GM12865 (cell line): ENCODE data around the gene HES5.

Source experiments
- DNase-seq: peaks from one replicate; pipeline ENCODE4 v3.0.0; 2010; ENCODE audit warnings: low read depth
- H3K4me3 ChIP-seq: 2 replicates; pipeline ENCODE4 v1.5.1; 2011; ENCODE audit warnings: mild to moderate bottlenecking, low read depth, low read length, control low read depth
- TF ChIP-seq, protein P1 (sequence below): IDR thresholded peaks from 2 replicates; pipeline ENCODE4 v1.5.1; 2011; ENCODE audit warnings: low read length, control low read depth, low read depth, inconsistent platforms; ENCODE audit not compliant: insufficient read depth; ENCODE audit errors: missing control alignments

The HES5 gene

GRCh38 chr1:2558861-2559260, 28.8 kb upstream of the HES5 start:
- DNase-seq, result no peak
- no peak overlapping the region for H3K4me3 ChIP-seq
- TF ChIP-seq, protein P1, sequence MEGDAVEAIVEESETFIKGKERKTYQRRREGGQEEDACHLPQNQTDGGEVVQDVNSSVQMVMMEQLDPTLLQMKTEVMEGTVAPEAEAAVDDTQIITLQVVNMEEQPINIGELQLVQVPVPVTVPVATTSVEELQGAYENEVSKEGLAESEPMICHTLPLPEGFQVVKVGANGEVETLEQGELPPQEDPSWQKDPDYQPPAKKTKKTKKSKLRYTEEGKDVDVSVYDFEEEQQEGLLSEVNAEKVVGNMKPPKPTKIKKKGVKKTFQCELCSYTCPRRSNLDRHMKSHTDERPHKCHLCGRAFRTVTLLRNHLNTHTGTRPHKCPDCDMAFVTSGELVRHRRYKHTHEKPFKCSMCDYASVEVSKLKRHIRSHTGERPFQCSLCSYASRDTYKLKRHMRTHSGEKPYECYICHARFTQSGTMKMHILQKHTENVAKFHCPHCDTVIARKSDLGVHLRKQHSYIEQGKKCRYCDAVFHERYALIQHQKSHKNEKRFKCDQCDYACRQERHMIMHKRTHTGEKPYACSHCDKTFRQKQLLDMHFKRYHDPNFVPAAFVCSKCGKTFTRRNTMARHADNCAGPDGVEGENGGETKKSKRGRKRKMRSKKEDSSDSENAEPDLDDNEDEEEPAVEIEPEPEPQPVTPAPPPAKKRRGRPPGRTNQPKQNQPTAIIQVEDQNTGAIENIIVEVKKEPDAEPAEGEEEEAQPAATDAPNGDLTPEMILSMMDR, result no peak

- no peak overlapping the region; the same call in 1 of the 2 replicates for H3K4me3 ChIP-seq
- DNase-seq, result no peak
- TF ChIP-seq, protein P1, result no peak
Measured at GRCh38 chr1:2558420-2558819, 28.4 kb upstream of the HES5 start.

DNA sequence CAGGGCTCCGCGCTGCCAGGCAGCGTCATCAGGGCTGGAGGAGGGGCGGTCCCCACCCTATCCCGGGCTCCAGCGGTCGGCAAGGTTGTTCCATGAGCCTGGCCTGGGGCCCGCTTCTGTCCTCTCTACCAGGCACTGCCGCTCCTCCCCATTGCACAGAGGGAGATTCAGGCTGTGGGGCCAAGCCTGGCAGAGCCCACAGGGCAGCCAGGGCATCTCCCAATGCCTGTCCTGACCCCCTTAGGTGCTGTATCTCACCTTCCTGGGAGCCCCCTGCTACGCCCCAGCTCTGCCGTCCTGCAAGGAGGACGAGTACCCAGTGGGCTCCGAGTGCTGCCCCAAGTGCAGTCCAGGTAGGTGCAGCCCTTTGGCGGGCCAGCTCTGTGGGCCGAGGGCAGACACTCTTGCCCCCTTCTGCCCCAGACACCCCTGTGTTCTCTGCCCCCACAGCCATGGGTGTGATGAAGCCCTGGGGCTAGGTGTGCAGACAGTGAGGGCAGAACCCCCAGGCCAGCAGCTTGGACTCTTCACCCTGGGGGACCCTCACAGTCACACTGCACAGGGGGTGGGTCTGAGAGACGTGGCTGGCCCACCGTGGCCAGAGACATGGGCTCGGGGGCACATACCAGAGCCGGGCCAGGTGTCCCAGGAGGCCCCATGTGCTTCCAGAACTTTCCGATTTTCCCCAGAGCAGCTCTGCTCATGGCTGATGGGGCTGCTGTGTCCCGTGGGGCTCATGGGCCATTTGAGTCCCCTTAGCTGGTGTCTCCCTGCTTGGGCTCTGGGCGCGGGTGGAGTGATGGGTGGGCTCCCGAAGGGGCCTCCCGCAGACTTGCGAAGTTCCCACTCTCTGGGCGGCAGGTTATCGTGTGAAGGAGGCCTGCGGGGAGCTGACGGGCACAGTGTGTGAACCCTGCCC, 27.7 kb upstream of the HES5 start:
- TF ChIP-seq, protein P1, result no peak
- no peak for DNase-seq
- H3K4me3 ChIP-seq, result peak overlapping the region; percentile 84

DNA sequence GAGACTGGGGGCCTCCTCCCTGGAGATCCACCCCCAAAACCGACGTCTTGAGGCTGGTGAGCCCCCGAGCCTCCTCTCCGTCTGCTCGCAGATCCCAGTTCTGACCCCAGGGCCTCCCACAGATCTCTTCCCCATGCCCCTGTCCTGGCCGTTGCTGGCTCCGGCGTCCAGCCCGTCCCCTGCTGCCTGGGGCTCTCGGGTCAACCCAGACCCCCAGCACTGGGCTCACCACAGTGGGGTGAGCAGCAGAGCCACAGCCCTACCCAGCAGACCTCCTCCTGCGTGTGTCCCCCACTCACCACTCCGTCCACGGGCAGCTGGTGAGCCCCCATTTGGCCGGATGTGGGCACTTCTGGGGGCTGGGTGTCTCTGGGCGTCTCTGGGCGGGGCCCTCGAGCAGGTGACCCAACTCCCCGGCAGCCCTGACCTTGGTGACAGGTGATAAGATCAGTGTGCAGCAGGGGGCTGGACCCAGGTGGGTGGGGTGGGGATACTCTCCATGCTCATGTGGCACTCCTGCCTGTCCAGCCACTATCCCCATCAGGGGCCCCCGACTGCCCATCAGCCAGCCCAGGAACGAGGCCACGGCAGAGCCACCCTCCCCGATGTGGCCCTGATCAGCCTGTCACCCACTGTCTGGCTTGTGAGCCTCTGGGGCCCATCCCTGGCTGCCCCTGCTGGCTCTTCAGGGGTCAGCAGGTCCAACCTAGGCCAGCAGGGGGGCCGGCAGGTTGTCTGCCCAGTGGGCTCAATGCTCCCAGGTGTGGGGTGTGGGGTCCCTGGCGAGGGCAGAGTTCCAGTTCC, 26.8 kb upstream of the HES5 start:
- TF ChIP-seq, protein P1, result no peak
- peak overlapping the region; percentile 84 for H3K4me3 ChIP-seq
- DNase-seq, result peak; percentile 73

DNA sequence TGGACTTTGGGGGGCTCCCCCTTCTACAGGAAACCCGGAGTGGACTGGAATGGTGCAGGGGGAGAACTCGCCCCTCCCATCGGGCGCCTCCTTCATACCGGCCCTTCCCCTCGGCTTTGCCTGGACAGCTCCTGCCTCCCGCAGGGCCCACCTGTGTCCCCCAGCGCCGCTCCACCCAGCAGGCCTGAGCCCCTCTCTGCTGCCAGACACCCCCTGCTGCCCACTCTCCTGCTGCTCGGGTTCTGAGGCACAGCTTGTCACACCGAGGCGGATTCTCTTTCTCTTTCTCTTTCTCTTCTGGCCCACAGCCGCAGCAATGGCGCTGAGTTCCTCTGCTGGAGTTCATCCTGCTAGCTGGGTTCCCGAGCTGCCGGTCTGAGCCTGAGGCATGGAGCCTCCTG, 26.2 kb upstream of the HES5 start, which contains the start of gene TNFRSF14:
TNFRSF14 (plus strand) TSS at position 95 of the 401 bp plus-strand sequence; CDS start at position 389, 294 bp downstream.
- peak within 1 kb of the TSS; percentile 84 for H3K4me3 ChIP-seq
- DNase-seq, result peak; percentile 85
- TF ChIP-seq, protein P1, result peak; percentile 9

DNA sequence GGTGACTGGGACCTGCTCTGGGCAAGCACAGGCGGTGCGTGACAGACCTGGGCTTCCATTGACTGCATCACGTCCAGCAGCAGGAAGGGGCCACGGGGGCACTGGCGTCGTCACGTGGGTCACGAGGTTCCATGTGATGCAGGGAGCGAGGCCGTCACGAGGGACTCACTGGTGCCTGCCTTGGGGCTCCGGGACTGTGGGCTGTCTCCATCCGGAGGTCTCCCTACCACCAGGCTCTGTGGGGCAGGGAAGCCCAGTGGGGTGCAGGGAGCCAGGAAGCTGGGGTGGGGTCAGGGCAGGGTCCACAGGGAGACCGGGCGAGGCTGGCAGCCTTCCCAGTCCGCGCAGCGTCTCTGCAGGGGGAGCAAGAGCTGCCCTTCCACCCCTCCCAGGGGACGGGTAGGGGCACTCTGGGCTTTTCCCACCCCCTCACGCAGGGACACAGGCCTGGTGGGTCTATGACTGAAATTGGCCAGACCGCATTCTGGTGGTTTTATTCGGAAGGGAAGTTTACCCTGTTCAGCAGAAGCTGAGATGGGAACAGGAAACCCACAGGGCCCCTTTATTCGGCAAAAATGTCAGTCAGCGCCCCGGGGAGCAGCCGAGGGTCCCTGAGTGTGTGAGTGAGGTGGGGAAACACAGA, 25.7 kb upstream of the HES5 start:
- TF ChIP-seq, protein P1, result no peak
- DNase-seq, result peak; percentile 88

More for the DNA sequence above, 25.7 kb upstream of the HES5 start:
- peak overlapping the region; percentile 84 for H3K4me3 ChIP-seq
